ENCODE results near the gene PPP1R9A.
A peak's percentile ranks its signal among the peaks of the same experiment; 100 is the strongest.

PPP1R9A gene

GRCh38 chr7:94912085-94912484, 4.7 kb downstream of the PPP1R9A start:
- DNase-seq, result no peak

- DNase-seq, result no peak
These were observed 6.0 kb downstream of the PPP1R9A start for GRCh38 chr7:94913391-94913790.

DNA sequence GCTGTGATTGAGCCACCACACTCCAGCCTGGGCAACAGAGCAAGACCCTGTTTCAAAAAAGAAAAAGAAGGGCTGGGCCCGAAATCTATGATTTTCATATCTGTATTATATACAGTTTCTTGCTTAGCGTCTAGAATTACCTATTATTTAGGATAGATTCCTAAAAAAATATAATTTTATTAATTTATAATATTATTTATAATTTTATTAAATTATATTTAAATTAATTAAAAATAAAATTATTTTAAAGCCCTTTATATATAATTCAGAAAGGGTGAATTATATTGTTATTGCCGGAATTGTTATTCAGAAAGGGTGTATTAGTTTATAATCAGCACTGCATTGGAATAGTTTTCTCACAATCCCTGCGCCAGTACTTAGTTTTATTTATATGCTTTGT, 14.5 kb downstream of the PPP1R9A start:
- DNase-seq, result no peak

GRCh38 chr7:94922457-94922856, 15.1 kb downstream of the PPP1R9A start:
- DNase-seq, result no peak

DNA sequence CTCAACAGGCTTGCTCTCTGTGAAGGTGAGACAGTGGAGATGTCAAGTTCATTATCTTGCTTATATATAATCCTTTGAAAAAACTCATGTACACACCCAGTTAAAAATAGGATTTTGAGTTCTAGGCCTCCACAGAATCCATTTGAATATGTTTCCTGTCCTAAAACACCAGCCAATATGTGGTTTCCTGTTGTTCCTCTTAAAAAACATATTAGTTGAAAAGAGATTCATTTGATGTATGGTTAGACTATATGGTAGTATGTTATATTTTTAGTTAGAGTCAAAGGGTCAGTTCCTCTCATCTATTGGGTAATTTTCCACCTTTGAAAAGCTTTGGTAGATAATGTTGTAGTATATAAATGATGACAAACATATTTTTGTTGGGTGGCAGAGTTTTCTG, 16.0 kb downstream of the PPP1R9A start:
- peak; percentile 7 for DNase-seq

DNA sequence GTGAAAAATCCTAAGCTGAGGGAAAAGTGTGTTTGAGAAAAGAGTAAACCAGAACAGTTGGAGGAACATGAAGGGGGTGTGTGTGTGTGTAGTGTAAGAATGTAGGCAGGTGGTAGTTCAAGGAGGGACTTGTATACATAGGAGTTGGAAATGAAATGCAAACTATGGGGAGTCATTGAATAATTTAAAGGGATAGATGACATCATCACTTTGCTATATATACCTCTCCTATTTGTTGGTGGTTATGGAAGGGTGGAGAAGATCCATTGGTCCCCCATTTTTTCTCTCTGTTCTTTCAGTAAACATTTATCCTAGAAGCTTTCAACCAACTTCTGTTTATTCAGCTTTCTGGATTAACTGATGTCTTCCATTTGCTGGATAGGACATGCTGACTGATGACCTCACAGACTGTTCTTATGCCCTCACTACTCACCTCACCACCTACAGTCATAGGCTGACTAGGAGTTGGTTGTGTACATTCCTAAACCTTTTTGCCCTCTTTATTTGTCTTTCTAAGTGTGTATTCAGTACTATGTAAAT, 20.8 kb downstream of the PPP1R9A start:
- DNase-seq, result no peak

DNA sequence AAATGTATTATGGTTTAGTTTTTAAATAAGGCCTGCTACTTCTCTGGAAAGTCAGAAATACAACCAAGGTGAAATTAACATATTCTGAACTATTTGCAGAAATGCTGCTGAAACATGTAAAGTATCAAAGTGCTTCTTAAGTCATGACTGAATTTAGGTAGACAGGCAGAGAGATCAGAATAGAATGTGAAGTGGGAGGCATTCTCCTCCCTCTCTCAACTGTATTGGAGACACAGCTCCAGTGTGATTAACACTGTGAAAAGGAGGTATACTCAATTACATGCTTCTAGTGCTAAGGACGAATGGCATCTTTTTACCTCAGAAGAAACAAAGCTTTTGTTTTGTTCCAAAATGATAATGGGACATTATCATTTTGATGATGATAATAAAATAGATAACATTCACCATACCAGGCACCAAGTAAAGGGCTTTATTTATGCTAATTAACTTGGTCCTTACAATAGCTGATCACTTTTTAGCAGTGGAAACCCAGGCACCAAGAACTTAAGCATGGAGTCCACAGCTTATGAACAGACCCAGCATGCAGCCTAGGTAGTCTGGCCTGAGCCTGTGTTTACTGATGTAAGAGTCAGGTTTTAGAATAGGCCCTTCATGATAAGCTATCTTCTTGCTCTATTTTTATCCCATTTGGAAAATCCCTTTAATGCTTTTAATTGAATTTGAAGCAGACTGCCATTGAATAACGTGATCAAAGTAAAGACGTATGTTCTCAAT, 26.0 kb downstream of the PPP1R9A start:
- DNase-seq, result no peak

DNA sequence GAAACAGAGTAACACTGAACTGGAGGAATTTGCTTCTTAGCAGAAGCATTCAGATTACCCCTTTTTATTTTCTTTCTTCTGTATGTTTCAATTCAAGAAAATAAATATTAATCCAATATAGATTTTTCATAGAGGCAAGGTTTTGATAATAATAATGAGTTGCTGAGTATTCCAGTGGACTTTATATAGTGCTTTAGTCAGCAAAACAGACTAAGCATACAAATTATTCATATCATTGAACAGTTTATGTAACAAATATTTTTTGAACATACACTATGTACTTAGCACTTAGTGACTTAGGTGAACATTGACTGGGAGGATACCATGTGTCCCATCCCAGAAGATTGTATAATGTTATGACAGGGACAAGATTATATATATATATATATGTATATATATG, 32.0 kb downstream of the PPP1R9A start:
- DNase-seq, result no peak

DNA sequence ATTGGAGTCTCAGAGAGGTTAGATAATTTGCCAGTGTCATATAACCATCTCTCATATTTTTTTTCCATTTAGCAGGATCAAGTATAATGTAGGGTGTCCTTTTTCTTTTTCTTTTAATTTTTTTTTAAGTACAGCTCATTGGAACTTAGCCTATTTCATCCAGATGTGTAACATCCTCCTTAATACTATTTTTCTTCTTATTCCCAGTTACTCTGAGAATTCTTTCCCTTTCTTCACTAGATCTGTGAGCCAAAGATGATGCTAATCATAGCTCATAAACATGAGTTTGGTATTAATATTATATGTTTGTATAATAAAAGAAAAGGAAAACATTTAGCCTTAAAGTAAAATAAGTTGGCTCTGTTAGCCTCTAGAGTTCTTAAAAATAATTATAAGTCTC, 32.8 kb downstream of the PPP1R9A start:
- no peak for DNase-seq

GRCh38 chr7:94941844-94942632, 34.6 kb downstream of the PPP1R9A start:
- DNase-seq, result no peak

DNA sequence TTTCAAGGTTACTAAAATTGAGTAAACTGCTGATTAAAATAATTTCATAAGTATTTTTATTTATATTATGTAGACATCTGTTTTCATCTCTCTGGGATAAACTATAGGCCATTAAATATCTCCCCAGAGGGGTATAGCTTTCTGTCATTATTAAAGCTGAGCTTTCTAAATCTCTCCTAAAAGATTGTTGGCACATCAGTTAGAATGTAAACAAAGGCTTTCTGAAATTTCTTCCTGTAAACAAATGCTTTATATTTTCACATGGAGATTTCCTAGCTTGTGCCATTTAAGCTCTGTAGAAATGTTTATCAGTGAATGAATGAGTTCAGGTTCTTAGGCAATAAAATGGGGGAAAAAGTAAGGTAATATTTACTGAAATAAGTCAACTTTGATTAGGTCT, 35.7 kb downstream of the PPP1R9A start:
- DNase-seq, result no peak

- DNase-seq, result no peak
These were observed 42.1 kb downstream of the PPP1R9A start for GRCh38 chr7:94949532-94949931.

DNA sequence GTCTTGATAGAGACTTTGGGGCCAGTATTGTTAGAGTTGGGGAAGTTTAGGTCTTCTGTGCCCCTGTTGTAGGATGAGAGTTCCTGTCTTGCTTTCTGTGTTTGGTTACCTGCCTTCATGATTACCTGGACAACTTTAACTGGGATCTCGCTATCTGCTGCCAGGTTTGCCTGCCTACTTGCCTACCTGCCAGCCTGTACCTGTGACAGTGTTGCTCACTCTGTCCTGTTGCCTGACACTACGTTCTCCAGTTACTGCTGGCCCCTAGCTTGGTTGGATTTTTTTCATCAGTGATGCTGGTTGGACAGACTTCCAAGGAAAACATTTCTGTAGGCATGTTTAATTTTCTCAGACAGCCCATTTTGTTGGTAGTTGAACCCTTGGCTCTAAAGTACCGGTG, 48.4 kb downstream of the PPP1R9A start:
- DNase-seq, result no peak

DNA sequence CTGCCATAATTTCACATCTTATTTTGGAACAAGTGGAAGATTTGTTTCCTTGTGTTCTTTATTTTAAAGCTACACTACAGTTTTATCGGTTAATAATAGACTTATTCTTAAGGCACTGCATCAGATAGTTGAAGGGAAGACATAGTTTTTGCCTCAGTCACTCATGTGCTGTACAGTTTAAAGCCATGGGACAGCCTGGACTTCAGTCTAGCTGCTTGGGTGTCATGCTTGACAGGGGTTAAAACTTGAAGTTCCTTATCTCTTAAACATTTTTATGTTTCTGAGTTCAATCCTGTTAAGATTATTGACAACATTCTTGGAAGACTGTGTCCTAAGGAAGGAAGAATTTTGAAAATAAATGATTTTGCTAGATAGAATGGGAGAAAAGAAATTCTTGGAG, 49.7 kb downstream of the PPP1R9A start:
- DNase-seq, result no peak

DNA sequence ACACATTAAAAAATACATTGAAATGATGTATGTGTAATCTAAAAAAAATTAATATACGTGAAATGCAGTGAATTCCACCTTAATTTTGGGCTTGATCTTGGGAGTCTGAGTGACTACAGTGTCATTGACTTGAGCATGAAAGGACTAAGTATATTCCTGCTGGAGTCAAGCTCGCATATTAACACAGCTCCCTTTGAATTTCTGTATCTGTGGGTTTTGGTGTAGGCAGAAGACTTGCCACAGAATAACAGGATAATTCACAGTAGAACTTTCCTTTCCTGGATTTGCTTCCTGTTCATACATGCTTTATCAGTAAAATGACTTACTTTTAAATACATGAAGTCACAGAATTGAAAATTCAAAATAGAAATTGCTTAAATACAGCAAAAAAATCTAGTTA, 55.3 kb downstream of the PPP1R9A start:
- DNase-seq, result no peak

GRCh38 chr7:94969434-94970084, 62.2 kb downstream of the PPP1R9A start:
- DNase-seq, result no peak

DNA sequence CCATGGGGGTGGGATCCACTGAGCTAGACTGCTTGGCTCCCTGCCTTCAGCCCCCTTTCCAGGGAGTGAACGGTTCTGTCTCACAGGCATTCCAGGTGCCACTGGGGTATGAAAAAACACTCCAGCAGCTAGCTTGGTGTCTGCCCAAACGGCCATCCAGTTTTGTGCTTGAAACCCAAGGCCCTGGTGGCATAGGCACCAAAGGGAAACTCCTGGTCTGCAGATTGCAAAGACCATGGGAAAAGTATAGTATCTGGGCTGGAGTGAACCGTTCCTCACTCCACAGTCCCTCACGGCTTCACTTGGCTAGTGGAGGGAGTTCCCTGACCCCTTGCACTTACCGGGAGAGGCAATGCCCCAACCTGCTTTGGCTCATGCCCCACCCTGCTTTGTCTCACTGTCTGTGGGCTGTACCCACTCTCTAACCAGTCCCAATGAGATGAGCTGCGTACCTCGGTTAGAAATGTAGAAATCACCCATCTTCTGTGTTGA, 62.7 kb downstream of the PPP1R9A start:
- DNase-seq, result no peak

- DNase-seq, result no peak
These were observed 63.9 kb downstream of the PPP1R9A start for GRCh38 chr7:94971051-94971867.

DNA sequence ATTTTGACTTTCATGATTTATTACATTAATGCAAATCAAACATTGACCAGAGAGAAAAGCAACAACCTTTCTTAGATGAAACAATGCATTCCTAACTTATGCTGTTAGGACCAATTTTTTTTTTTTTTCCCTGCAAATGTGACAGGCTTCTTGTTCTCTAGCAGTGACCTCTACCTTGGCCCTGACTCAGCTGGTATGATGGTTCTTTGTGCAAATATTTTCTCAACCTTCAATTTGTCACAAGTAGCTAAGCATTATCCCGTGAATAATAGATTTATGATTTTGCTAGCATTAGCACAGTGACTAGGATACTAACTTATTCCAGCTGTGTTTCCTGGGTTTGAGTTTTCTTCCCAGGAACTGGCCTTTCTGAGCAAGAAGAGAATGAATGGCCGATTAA, 64.9 kb downstream of the PPP1R9A start:
- DNase-seq, result no peak

GRCh38 chr7:94973844-94974243, 66.5 kb downstream of the PPP1R9A start:
- DNase-seq, result no peak

GRCh38 chr7:94974423-94974822, 67.0 kb downstream of the PPP1R9A start:
- DNase-seq, result no peak

- no peak for DNase-seq
These were observed 67.9 kb downstream of the PPP1R9A start for GRCh38 chr7:94975336-94975735.

Measured in RPMI8226 (cell line).